K562 (cell line): Measurements from ENCODE around the gene PHKB. TPM values are rescaled to one million over a fixed set of nuclear protein-coding genes. Genes with fewer than 3 reads are reported as not detected.
A peak's percentile ranks its signal among the peaks of the same experiment; 100 is the strongest.
"Not testable (repeated sequence)": the region's sequence is repeated elsewhere in the genome, so short reads cannot be mapped to it uniquely, and the experiment has no call there.

Experiments used
- ATAC-seq: fragments of 200-7000 bp; cut with Tn5 transposase; 3 replicates; pipeline ENCODE4 v1.9.1; 2020; ENCODE audit warnings: moderate library complexity
- BruUV-seq: library from RNA; stranded (reverse); fragments of 400-500 nt; replicated peaks from 2 replicates; lab custom pipeline; 2021; lab: Mats Ljungman, UMichigan
- CTCF ChIA-PET: fragments of 300-600 bp; formaldehyde crosslinking; extraction: SDS; loops from one replicate; lab custom pipeline; 2021; ENCODE audit warnings: low intra/inter-chr PET ratio; lab: Yijun Ruan, JAX
- POLR2A ChIA-PET: fragments of 300-600, 350-650 bp; sonication (Branson Sonifier 250); formaldehyde crosslinking; extraction: SDS; loops from one replicate; lab custom pipeline; 2021; ENCODE audit warnings: antibody characterized with exemption, inconsistent platforms; lab: Yijun Ruan, JAX
- DNase-seq, 4 experiments: peaks; one replicate each; pipeline versions ENCODE4 v3.0.0 to v3.0.0-alpha.2; 2011 to 2018; ENCODE audit warnings: low spot score in 3 of 4, mixed read lengths in 3 of 4; ENCODE audit errors: extremely low read depth in 1 of 4
- FAIRE-seq: peaks from 2 replicates; lab custom pipeline; 2011; peaks lifted over from hg19 to GRCh38; lab: Jason Lieb, UNC
- H2AFZ ChIP-seq: 2 replicates; pipeline ENCODE4 v1.6.0; 2011; ENCODE audit warnings: low read depth, low read length, control low read depth, inconsistent platforms
- H3K27ac ChIP-seq: fragments of 200-600 bp; 3 replicates; pipeline ENCODE4 v1.8.0; 2011; ENCODE audit warnings: low read depth, mild to moderate bottlenecking, control low read depth, inconsistent platforms, low read length, moderate library complexity, mixed read lengths; ENCODE audit errors: extremely low read depth
- H3K27me3 ChIP-seq, 2 experiments: fragments of 300-600 bp in 1 of 2; 2 replicates in 1 of 2; 3 replicates in 1 of 2; pipeline versions ENCODE4 v1.6.0 to v1.8.0; 2011; ENCODE audit warnings: inconsistent platforms in 2 of 2, low read length in 2 of 2, mild to moderate bottlenecking in 1 of 2, mixed read lengths in 1 of 2, moderate library complexity in 1 of 2; ENCODE audit not compliant: control insufficient read depth in 2 of 2, insufficient read depth in 2 of 2
- H3K36me3 ChIP-seq: fragments of 300-600 bp; 3 replicates; pipeline ENCODE4 v1.8.0; 2011; ENCODE audit warnings: mild to moderate bottlenecking, low read length, inconsistent platforms; ENCODE audit not compliant: control insufficient read depth, insufficient read depth
- H3K4me1 ChIP-seq, 2 experiments: fragments of 200-600 bp in 1 of 2; replicated peaks in 1 of 2; 2 replicates in 1 of 2; 3 replicates in 1 of 2; pipeline versions ENCODE4 v1.5.1 to v1.8.0; 2011; ENCODE audit warnings: inconsistent platforms in 2 of 2, low read length in 2 of 2, mild to moderate bottlenecking in 1 of 2, mixed read lengths in 1 of 2, moderate library complexity in 1 of 2; ENCODE audit not compliant: control insufficient read depth in 2 of 2, insufficient read depth in 2 of 2
- H3K4me2 ChIP-seq: 2 replicates; pipeline ENCODE4 v1.6.1; 2011; ENCODE audit warnings: low read length, control low read depth, inconsistent platforms, mixed read lengths; ENCODE audit not compliant: insufficient read depth
- H3K4me3 ChIP-seq: fragments of 200-600 bp; sonication (generic), shearing (Covaris generic); 2 replicates; pipeline ENCODE4 v1.5.1; 2016; ENCODE audit warnings: control low read depth, inconsistent platforms
- H3K79me2 ChIP-seq: fragments of 200-600 bp; 3 replicates; pipeline ENCODE4 v1.8.0; 2011; ENCODE audit warnings: low read length, inconsistent platforms; ENCODE audit not compliant: control insufficient read depth, insufficient read depth
- H3K9ac ChIP-seq, 2 experiments: 2 replicates each; pipeline versions ENCODE4 v1.6.0 to v1.6.1; 2011; ENCODE audit warnings: low read depth in 2 of 2, low read length in 2 of 2, control low read depth in 1 of 2, inconsistent platforms in 1 of 2, mild to moderate bottlenecking in 1 of 2, mixed read lengths in 1 of 2; ENCODE audit not compliant: insufficient read depth in 1 of 2
- H3K9me1 ChIP-seq: one replicate; pipeline ENCODE4 v1.6.0; 2011; ENCODE audit warnings: inconsistent platforms, mild to moderate bottlenecking, low read length, moderate library complexity; ENCODE audit not compliant: control insufficient read depth, insufficient read depth
- H3K9me3 ChIP-seq: replicated peaks from 2 replicates; pipeline ENCODE4 v1.5.1; 2011; ENCODE audit warnings: low read depth, low read length, inconsistent platforms; ENCODE audit not compliant: control insufficient read depth, insufficient read depth
- H4K20me1 ChIP-seq: replicated peaks from 2 replicates; pipeline ENCODE4 v1.6.1; 2011; ENCODE audit warnings: low read length, inconsistent platforms, mixed read lengths; ENCODE audit not compliant: control insufficient read depth, insufficient read depth
- BRF1 ChIP-seq: IDR thresholded peaks from 3 replicates; pipeline ENCODE4 v1.6.1; 2011; ENCODE audit warnings: borderline replicate concordance, mild to moderate bottlenecking; ENCODE audit not compliant: insufficient read length; ENCODE audit errors: extremely low read depth
- GABPB2 ChIP-seq: fragments of 250-450 bp; sonication (Bioruptor Pico); conservative IDR thresholded peaks from 2 replicates; pipeline ENCODE4 v1.5.1; 2021; ENCODE audit warnings: mild to moderate bottlenecking
- KLF13 ChIP-seq: fragments of 450-650 bp; IDR thresholded peaks from 2 replicates; pipeline ENCODE4 v1.6.1; 2016; ENCODE audit warnings: missing genetic modification characterization, low read depth, mild to moderate bottlenecking, missing compliant biosample characterization, moderate library complexity, borderline replicate concordance
- PHF21A ChIP-seq: fragments of 450-650 bp; IDR thresholded peaks from 2 replicates; pipeline ENCODE4 v1.6.1; 2017; ENCODE audit warnings: low read depth, borderline replicate concordance
- PML ChIP-seq: IDR thresholded peaks from 2 replicates; pipeline ENCODE4 v1.6.1; 2012; ENCODE audit warnings: low read length, inconsistent platforms
- SUPT5H ChIP-seq: fragments of 450-650 bp; IDR thresholded peaks from 2 replicates; pipeline ENCODE4 v1.6.1; 2016
- WHSC1 ChIP-seq: IDR thresholded peaks from one replicate; pipeline ENCODE4 v1.6.1; 2012; ENCODE audit warnings: low read length, control low read depth, inconsistent platforms
- ZNF146 ChIP-seq: IDR thresholded peaks from one replicate; pipeline ENCODE4 v1.6.1; 2018; ENCODE audit warnings: missing compliant biosample characterization; ENCODE audit not compliant: unreplicated experiment
- ZNF384 ChIP-seq: IDR thresholded peaks from 2 replicates; pipeline ENCODE4 v1.6.1; 2012; ENCODE audit warnings: low read depth, low read length, improper control_type of control experiment
- ZNF668 ChIP-seq: fragments of 250-450 bp; sonication (Bioruptor Pico); IDR thresholded peaks from 2 replicates; pipeline ENCODE4 v1.8.0; 2022; ENCODE audit warnings: mild to moderate bottlenecking, inconsistent platforms
- WGBS: fragments of 100-300 bp; shearing (Covaris generic); methylation state at CpG from one replicate; pipeline ENCODE4 v1.1.6; 2016; ENCODE audit warnings: low coverage, mixed read lengths; ENCODE audit not compliant: insufficient coverage; ENCODE audit errors: missing lambda C conversion rate; 5-methylcytosine and 5-hydroxymethylcytosine counted together
- in situ Hi-C: fragments of 300-500 bp; cut with MboI; formaldehyde crosslinking; loops from 4 replicates; pipeline ENCODE4 v1.15.0; 2018; ENCODE audit warnings: inconsistent platforms, mixed read lengths
- intact Hi-C: fragments of 100-400 bp; cut with micrococcal nuclease; formaldehyde crosslinking; loops from 2 replicates; pipeline ENCODE4 v1.14.2; 2022
- polyA plus RNA-seq, 8 experiments: library from polyadenylated mRNA; depleted of rRNA in 4 of 8; stranded (reverse) in 5 of 8; unstranded in 3 of 8; fragments of >200 nt; fragmentation: Nextera tagmentation in 2 of 8; fragmentation: Illumina TruSeq in 1 of 8; extraction: Ambion mirVana in 2 of 8; extraction: Trizol in 1 of 8; gene quantifications; 2 replicates each; pipeline versions ENCODE4 v1.2.1 to v1.2.3, GENCODE V29; 2011 to 2014; ENCODE audit warnings: inconsistent platforms in 1 of 8, missing spikeins in 1 of 8
- total RNA-seq, 7 experiments: library from RNA; depleted of rRNA in 6 of 7; stranded (reverse); fragments of >200 nt in 6 of 7; fragmentation: Illumina TruSeq in 2 of 7; extraction: Trizol in 2 of 7; gene quantifications; 2 replicates each; pipeline versions ENCODE4 v1.2.1 to v1.2.3, GENCODE V29; 2011 to 2021; ENCODE audit warnings: low replicate concordance in 1 of 7

PHKB gene
- total and polyA plus RNA-seq, 9 of the 15 experiments (the other 6 are each of a cell fraction or from before 2014, with no cell fraction given), result 24.7 to 92.3 (median 67.0) TPM

GRCh38 chr16:47473004-47473403 lies 11.9 kb downstream of the PHKB start:
- CTCF ChIA-PET, H3K4me3 ChIP-seq, intact Hi-C loops, H3K4me2 ChIP-seq, H3K27ac ChIP-seq, H3K27me3 ChIP-seq, BruUV-seq, H3K9me1 ChIP-seq, in situ Hi-C loops, FAIRE-seq, H3K4me1 ChIP-seq, ATAC-seq, H3K9me3 ChIP-seq, POLR2A ChIA-PET, H3K9ac ChIP-seq, H2AFZ ChIP-seq, H4K20me1 ChIP-seq, DNase-seq: not testable (repeated sequence)
- WGBS, result 79% methylated on average over 2 of the region's 2 CpGs
- H3K79me2 ChIP-seq, result peaks cover 97% of the 10 kb centered on the region
- TF ChIP-seq ZNF384 (0 out of 2 replicates have a peak, but pooled peaks have one; percentile 20), SUPT5H (0 out of 2 replicates have a peak, but pooled peaks have one; percentile 1)
- peaks cover 36% of the 10 kb centered on the region; the same call in 2 of the 3 replicates for H3K36me3 ChIP-seq

- no TSS peak for BruUV-seq
These were observed 12.7 kb downstream of the PHKB start for GRCh38 chr16:47473792-47474191.

More at GRCh38 chr16:47473792-47474191, 12.7 kb downstream of the PHKB start:
- intact Hi-C loops, result no loop called here
- H3K79me2 ChIP-seq, result peaks cover 97% of the 10 kb centered on the region
- peaks cover 36% of the 10 kb centered on the region; the same call in 2 of the 3 replicates for H3K36me3 ChIP-seq
- H3K27ac ChIP-seq, result no peak overlapping the region
- in situ Hi-C loops, result no loop called here
- FAIRE-seq (no peak), DNase-seq (no peak), ATAC-seq (no peak)
- ChIA-PET POLR2A (interaction anchor here (0.7 kb wide), 1 partner anchor 12 kb away, joined by 5 read pairs; no protein-coding TSS in a partner anchor), CTCF (no interaction called here)
- H3K27me3 ChIP-seq, result no peaks in the 10 kb centered on the region
- H3K4me1 ChIP-seq, result peaks cover 0 to 4% of the 10 kb centered on the region in 2 experiments; a peak in 3 of 5 replicates
- no peak overlapping the region for H3K4me2 ChIP-seq
- no peak overlapping the region for H3K4me3 ChIP-seq
- H3K9me3 ChIP-seq, result no peaks in the 10 kb centered on the region
- 83% methylated on average over 3 of the region's 3 CpGs for WGBS
- no peak overlapping the region for H2AFZ ChIP-seq
- TF ChIP-seq ZNF146 (CRISPR knock-in tag) (no peak), PML (no peak), PHF21A (no peak), GABPB2 (CRISPR knock-in tag) (no peak), WHSC1 (no peak), KLF13 (tag) (no peak), BRF1 (no peak), ZNF668 (CRISPR knock-in tag) (no peak)
- no peak overlapping the region for H3K9ac ChIP-seq
- H3K9me1 ChIP-seq, result no peaks in the 10 kb centered on the region
- no peaks in the 10 kb centered on the region for H4K20me1 ChIP-seq
